PC-9 (cell line): ENCODE data around the gene KCNJ14. TPM values are rescaled to one million over a fixed set of nuclear protein-coding genes. Genes with fewer than 3 reads are reported as not detected.

Experiments
- BruUV-seq: library from RNA; stranded (reverse); fragments of 400-500 nt; replicated peaks from 2 replicates; lab custom pipeline; 2021; lab: Mats Ljungman, UMichigan
- CTCF ChIA-PET: fragments of 300-600 bp; sonication (Branson Sonifier 250); formaldehyde crosslinking; loops from one replicate; lab custom pipeline; 2022; ENCODE audit warnings: antibody characterized with exemption; lab: Charles Lee
- POLR2A ChIA-PET: fragments of 300-600 bp; sonication (Branson Sonifier 250); formaldehyde crosslinking; loops from one replicate; lab custom pipeline; 2022; ENCODE audit warnings: antibody characterized with exemption; ENCODE audit not compliant: unreplicated experiment; lab: Charles Lee
- DNase-seq, 2 experiments: peaks; one replicate each; pipeline versions ENCODE4 v3.0.0 to v3.0.0-alpha.2; 2015 to 2022; ENCODE audit warnings: mixed read lengths in 1 of 2
- H2AFZ ChIP-seq: fragments of 200-600 bp; sonication (generic); 2 replicates; pipeline ENCODE4 v1.8.1; 2017; ENCODE audit warnings: antibody characterized with exemption
- H3F3A ChIP-seq: fragments of 200-600 bp; sonication (generic); 2 replicates; pipeline ENCODE4 v1.8.1; 2017; ENCODE audit warnings: antibody characterized with exemption, mild to moderate bottlenecking, low read depth; ENCODE audit not compliant: insufficient read depth
- H3K27ac ChIP-seq: fragments of 200-600 bp; sonication (generic); 2 replicates; pipeline ENCODE4 v1.6.1; 2016; ENCODE audit warnings: mixed run types
- H3K27me3 ChIP-seq: fragments of 200-600 bp; sonication (generic); 2 replicates; pipeline ENCODE4 v1.6.1; 2016; ENCODE audit warnings: low read depth, mixed run types; ENCODE audit not compliant: insufficient read depth
- H3K36me3 ChIP-seq: fragments of 200-600 bp; sonication (generic); 2 replicates; pipeline ENCODE4 v1.6.1; 2016; ENCODE audit warnings: low read depth, mixed run types
- H3K4me1 ChIP-seq: fragments of 200-600 bp; sonication (generic); replicated peaks from 2 replicates; pipeline ENCODE4 v1.6.1; 2016; ENCODE audit warnings: mixed run types; ENCODE audit not compliant: insufficient read depth
- H3K4me2 ChIP-seq: fragments of 200-600 bp; sonication (generic); 2 replicates; pipeline ENCODE4 v1.6.1; 2017; ENCODE audit warnings: mixed run types
- H3K4me3 ChIP-seq: fragments of 200-600 bp; sonication (generic); 2 replicates; pipeline ENCODE4 v1.6.1; 2016; ENCODE audit warnings: mixed run types
- H3K79me2 ChIP-seq: fragments of 200-600 bp; sonication (generic); 2 replicates; pipeline ENCODE4 v1.6.1; 2017; ENCODE audit warnings: low read depth, mixed run types
- H3K9me2 ChIP-seq: fragments of 200-600 bp; sonication (generic); 2 replicates; pipeline ENCODE4 v1.8.1; 2017; ENCODE audit warnings: mild to moderate bottlenecking; ENCODE audit not compliant: insufficient read depth
- H3K9me3 ChIP-seq: fragments of 200-600 bp; sonication (generic); 2 replicates; pipeline ENCODE4 v1.8.1; 2016; ENCODE audit warnings: low read depth; ENCODE audit not compliant: insufficient read depth
- H4K20me1 ChIP-seq: fragments of 200-600 bp; sonication (generic); 2 replicates; pipeline ENCODE4 v1.8.1; 2017; ENCODE audit not compliant: insufficient read depth
- CTCF ChIP-seq: fragments of 200-600 bp; sonication (generic); conservative IDR thresholded peaks from 2 replicates; pipeline ENCODE4 v1.6.1; 2017; ENCODE audit warnings: mixed run types, antibody characterized with exemption, mild to moderate bottlenecking, moderate library complexity
- EZH2 ChIP-seq: fragments of 200-600 bp; sonication (generic); IDR thresholded peaks from 2 replicates; pipeline ENCODE4 v1.8.0; 2017; ENCODE audit warnings: antibody characterized with exemption, low read depth
- intact Hi-C: fragments of 100-400 bp; cut with micrococcal nuclease; formaldehyde crosslinking; loops from one replicate; pipeline ENCODE4 v1.10.0; 2022; ENCODE audit not compliant: unreplicated experiment
- total RNA-seq: library from RNA; stranded (reverse); gene quantifications from 2 replicates; pipeline ENCODE4 v1.2.3, GENCODE V29; 2021

KCNJ14 gene
- total RNA-seq, 1 experiment from 2014 or later, result 5.4 TPM

- intact Hi-C loops, result no loop called here
- no TSS peak for BruUV-seq
- Histone ChIP-seq H3K27ac (no peak overlapping the region), H3K79me2 (peaks cover 24% of the 10 kb centered on the region), H3K4me1 (peaks cover 23% of the 10 kb centered on the region; the same call in 1 of the 2 replicates), H3K9me2 (no peaks in the 10 kb centered on the region), H3F3A (peaks cover 35% of the 10 kb centered on the region), H3K4me3 (no peak overlapping the region), H3K4me2 (no peak overlapping the region), H3K27me3 (no peaks in the 10 kb centered on the region), H4K20me1 (no peaks in the 10 kb centered on the region; the same call in 1 of the 2 replicates), H3K36me3 (peaks cover 13% of the 10 kb centered on the region), H3K9me3 (no peaks in the 10 kb centered on the region), H2AFZ (no peak overlapping the region)
- ChIA-PET CTCF (interaction anchor here (0.6 to 0.7 kb wide), 2 partner anchors 92 to 478 kb away, joined by 4 to 5 read pairs; no protein-coding TSS in a partner anchor), POLR2A (no interaction called here)
- DNase-seq, result no peak
- TF ChIP-seq CTCF (no peak), EZH2 (no peak)
These were observed 12.1 kb upstream of the KCNJ14 start for GRCh38 chr19:48443256-48443655.

GRCh38 chr19:48443731-48444128 lies 11.6 kb upstream of the KCNJ14 start:
- no peak overlapping the region for H3K4me3 ChIP-seq
- no peak overlapping the region for H3K27ac ChIP-seq
- H3K4me2 ChIP-seq, result no peak overlapping the region
- BruUV-seq, result no TSS peak
- TF ChIP-seq CTCF, result no peak
- no peak for TF ChIP-seq EZH2
- no peaks in the 10 kb centered on the region for H3K9me3 ChIP-seq
- H4K20me1 ChIP-seq, result no peaks in the 10 kb centered on the region; the same call in 1 of the 2 replicates
- CTCF ChIA-PET, result interaction anchor here (0.6 to 0.7 kb wide), 2 partner anchors 93 to 478 kb away, joined by 4 to 5 read pairs; no protein-coding TSS in a partner anchor
- POLR2A ChIA-PET, result no interaction called here
- H3K79me2 ChIP-seq, result peaks cover 29% of the 10 kb centered on the region
- no peak overlapping the region for H2AFZ ChIP-seq
- H3K36me3 ChIP-seq, result peaks cover 18% of the 10 kb centered on the region
- no peak for DNase-seq
- no peaks in the 10 kb centered on the region for H3K27me3 ChIP-seq
- peaks cover 40% of the 10 kb centered on the region for H3F3A ChIP-seq
- H3K4me1 ChIP-seq, result peaks cover 23% of the 10 kb centered on the region; the same call in 1 of the 2 replicates
- intact Hi-C loops, result loop anchor here (2.0 kb wide), 1 partner anchor 123 kb away; a partner anchor contains a TSS
- H3K9me2 ChIP-seq, result no peaks in the 10 kb centered on the region

- H3K27ac ChIP-seq, result peak overlapping the region; percentile 78
These were observed 11.0 kb upstream of the KCNJ14 start for GRCh38 chr19:48444129-48444935.

More at GRCh38 chr19:48444129-48444935, 11.0 kb upstream of the KCNJ14 start:
- ChIA-PET POLR2A (interaction anchor here (0.6 kb wide), 1 partner anchor 53 kb away, joined by 9 read pairs; the partner anchor contains the start of gene KDELR1), CTCF (interaction anchor here (0.7 to 1.9 kb wide), 3 partner anchors 81 to 140 kb away, joined by 4 to 7 read pairs (median 5); partner anchors contain the start of gene TMEM143)
- H3K79me2 ChIP-seq, result peaks cover 32% of the 10 kb centered on the region
- TF ChIP-seq EZH2 (no peak), CTCF (no peak)
- H2AFZ ChIP-seq, result no peak overlapping the region
- no peaks in the 10 kb centered on the region for H3K9me2 ChIP-seq
- no TSS peak for BruUV-seq
- no peaks in the 10 kb centered on the region for H3K9me3 ChIP-seq
- peaks cover 39% of the 10 kb centered on the region for H3F3A ChIP-seq
- intact Hi-C loops, result loop anchor here (2.0 kb wide), 1 partner anchor 124 kb away; a partner anchor contains a TSS
- peak overlapping the region; percentile 92; the same call in 1 of the 2 replicates for H3K4me3 ChIP-seq
- H4K20me1 ChIP-seq, result no peaks in the 10 kb centered on the region; the same call in 1 of the 2 replicates
- H3K27me3 ChIP-seq, result no peaks in the 10 kb centered on the region
- H3K36me3 ChIP-seq, result peaks cover 21% of the 10 kb centered on the region
- H3K4me1 ChIP-seq, result peaks cover 23% of the 10 kb centered on the region; the same call in 1 of the 2 replicates
- H3K4me2 ChIP-seq, result peak overlapping the region; percentile 100
- DNase-seq, result no peak
